IPS DF 4.7 (cell line): ENCODE data around the gene FOLR2.

Source experiments
- DNase-seq: peaks from one replicate; pipeline ENCODE4 v3.0.0-alpha.2; 2013; ENCODE audit warnings: low spot score; ENCODE audit errors: extremely low read depth

The FOLR2 gene

DNA sequence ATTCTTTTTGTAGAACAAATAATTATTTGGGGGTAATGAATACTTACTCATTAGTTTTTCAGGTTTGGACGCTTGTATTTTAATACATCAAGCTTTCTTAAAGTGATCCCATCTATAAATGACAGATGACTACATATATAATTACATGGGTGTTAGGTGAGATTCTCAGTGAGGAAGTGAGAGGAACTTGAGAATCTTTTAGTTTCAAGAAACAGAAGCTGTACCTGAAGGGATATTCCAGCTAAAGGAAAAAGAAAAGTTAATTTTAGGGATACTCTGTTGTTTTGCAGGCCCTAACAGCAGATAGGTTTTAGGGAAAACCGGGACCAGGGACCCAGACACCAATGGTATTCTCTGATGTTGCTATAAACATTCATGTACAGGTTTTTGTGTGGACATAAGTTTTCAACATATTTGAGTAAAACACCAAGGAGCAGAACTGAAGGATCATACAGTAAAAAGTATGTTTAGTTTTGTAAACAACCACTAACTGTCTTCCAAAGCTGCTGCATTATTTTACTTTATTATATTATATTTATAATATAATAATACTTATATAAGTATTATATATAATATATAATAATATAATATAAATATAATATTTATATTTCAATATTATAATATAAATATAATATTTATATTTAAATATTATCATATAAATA is 51.5 kb downstream of the FOLR2 start:
- no peak for DNase-seq
